Measurements from ENCODE around the gene LIMS4.
"Not testable (repeated sequence)": the region's sequence is repeated elsewhere in the genome, so short reads cannot be mapped to it uniquely, and the experiment has no call there.

DNA sequence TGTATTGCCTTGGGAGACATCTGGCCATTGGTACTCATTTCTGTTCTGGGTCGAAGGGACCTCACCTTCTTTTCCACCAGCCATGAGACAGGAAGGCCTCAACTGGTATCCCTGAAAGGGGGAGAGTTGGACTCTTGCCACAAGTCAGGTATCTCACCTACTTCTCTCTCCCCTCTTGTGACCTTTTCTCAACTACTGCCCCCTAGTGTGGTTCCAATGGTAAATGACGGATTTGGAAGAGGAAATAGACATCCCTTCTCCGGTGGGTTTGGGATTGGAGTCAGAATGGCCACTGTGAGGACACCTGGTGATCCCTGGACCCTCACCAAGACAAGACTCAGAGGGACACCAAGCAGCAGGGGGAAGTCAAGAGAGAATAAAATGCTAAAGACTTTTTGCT, 21.9 kb upstream of the LIMS4 start:
- TF ChIP-seq, protein P1, sequence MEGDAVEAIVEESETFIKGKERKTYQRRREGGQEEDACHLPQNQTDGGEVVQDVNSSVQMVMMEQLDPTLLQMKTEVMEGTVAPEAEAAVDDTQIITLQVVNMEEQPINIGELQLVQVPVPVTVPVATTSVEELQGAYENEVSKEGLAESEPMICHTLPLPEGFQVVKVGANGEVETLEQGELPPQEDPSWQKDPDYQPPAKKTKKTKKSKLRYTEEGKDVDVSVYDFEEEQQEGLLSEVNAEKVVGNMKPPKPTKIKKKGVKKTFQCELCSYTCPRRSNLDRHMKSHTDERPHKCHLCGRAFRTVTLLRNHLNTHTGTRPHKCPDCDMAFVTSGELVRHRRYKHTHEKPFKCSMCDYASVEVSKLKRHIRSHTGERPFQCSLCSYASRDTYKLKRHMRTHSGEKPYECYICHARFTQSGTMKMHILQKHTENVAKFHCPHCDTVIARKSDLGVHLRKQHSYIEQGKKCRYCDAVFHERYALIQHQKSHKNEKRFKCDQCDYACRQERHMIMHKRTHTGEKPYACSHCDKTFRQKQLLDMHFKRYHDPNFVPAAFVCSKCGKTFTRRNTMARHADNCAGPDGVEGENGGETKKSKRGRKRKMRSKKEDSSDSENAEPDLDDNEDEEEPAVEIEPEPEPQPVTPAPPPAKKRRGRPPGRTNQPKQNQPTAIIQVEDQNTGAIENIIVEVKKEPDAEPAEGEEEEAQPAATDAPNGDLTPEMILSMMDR (IDR thresholded peaks at IDR 0.05) = not testable (repeated sequence)
- not testable (repeated sequence) for TF ChIP-seq POLR2A (IDR thresholded peaks at IDR 0.05)

All from heart left ventricle (tissue), 13 donors.